MCF 10A (cell line): ENCODE data around the gene DFFA. TPM values are rescaled to one million over a fixed set of nuclear protein-coding genes. Genes with fewer than 3 reads are reported as not detected.
A peak's percentile ranks its signal among the peaks of the same experiment; 100 is the strongest.

Experiments
- BruUV-seq: library from RNA; stranded (reverse); fragments of 400-500 nt; replicated peaks from 2 replicates; lab custom pipeline; 2021; lab: Mats Ljungman, UMichigan
- CTCF ChIA-PET: fragments of 300-600 bp; sonication (Branson Sonifier 250); formaldehyde crosslinking; extraction: SDS; loops from one replicate; lab custom pipeline; 2021; ENCODE audit warnings: antibody characterized with exemption, inconsistent platforms; lab: Yijun Ruan, JAX
- POLR2A ChIA-PET: fragments of 300-600, 350-650 bp; sonication (Branson Sonifier 250); formaldehyde crosslinking; extraction: SDS; loops from one replicate; lab custom pipeline; 2020; ENCODE audit warnings: antibody characterized with exemption, inconsistent platforms; lab: Yijun Ruan, JAX
- DNase-seq: peaks from one replicate; pipeline ENCODE4 v3.0.0-alpha.2; 2018; ENCODE audit not compliant: unreplicated experiment
- H3K27ac Mint-ChIP-seq: one replicate; pipeline ENCODE4 v1.8.0; 2022; ENCODE audit warnings: mild to moderate bottlenecking, low read depth, mixed read lengths; ENCODE audit not compliant: unreplicated experiment
- H3K27me3 Mint-ChIP-seq: one replicate; pipeline ENCODE4 v1.8.0; 2022; ENCODE audit warnings: mixed read lengths; ENCODE audit not compliant: insufficient read depth, unreplicated experiment
- H3K36me3 Mint-ChIP-seq: one replicate; pipeline ENCODE4 v1.8.0; 2022; ENCODE audit warnings: mild to moderate bottlenecking, moderate library complexity, mixed read lengths; ENCODE audit not compliant: insufficient read depth, unreplicated experiment
- H3K4me1 Mint-ChIP-seq: one replicate; pipeline ENCODE4 v1.8.0; 2022; ENCODE audit warnings: mixed read lengths; ENCODE audit not compliant: insufficient read depth, unreplicated experiment
- H3K4me3 Mint-ChIP-seq: one replicate; pipeline ENCODE4 v1.8.0; 2022; ENCODE audit warnings: mild to moderate bottlenecking, moderate library complexity, mixed read lengths; ENCODE audit not compliant: unreplicated experiment
- H3K9me3 Mint-ChIP-seq: one replicate; pipeline ENCODE4 v1.8.0; 2022; ENCODE audit warnings: mixed read lengths; ENCODE audit not compliant: unreplicated experiment
- intact Hi-C: fragments of 100-400 bp; cut with micrococcal nuclease; formaldehyde crosslinking; loops from 2 replicates; pipeline ENCODE4 v1.14.1; 2022
- total RNA-seq: library from RNA; stranded (reverse); gene quantifications from 2 replicates; pipeline ENCODE4 v1.2.3, GENCODE V29; 2022
- TF ChIP-seq, protein P1 (sequence below): fragments of 200-600 bp; IDR thresholded peaks from one replicate; pipeline ENCODE4 v1.8.0; 2022; ENCODE audit warnings: antibody characterized with exemption, mild to moderate bottlenecking; ENCODE audit not compliant: unreplicated experiment

The DFFA gene
- total RNA-seq, 1 experiment from 2014 or later: 51.3 TPM

DNA sequence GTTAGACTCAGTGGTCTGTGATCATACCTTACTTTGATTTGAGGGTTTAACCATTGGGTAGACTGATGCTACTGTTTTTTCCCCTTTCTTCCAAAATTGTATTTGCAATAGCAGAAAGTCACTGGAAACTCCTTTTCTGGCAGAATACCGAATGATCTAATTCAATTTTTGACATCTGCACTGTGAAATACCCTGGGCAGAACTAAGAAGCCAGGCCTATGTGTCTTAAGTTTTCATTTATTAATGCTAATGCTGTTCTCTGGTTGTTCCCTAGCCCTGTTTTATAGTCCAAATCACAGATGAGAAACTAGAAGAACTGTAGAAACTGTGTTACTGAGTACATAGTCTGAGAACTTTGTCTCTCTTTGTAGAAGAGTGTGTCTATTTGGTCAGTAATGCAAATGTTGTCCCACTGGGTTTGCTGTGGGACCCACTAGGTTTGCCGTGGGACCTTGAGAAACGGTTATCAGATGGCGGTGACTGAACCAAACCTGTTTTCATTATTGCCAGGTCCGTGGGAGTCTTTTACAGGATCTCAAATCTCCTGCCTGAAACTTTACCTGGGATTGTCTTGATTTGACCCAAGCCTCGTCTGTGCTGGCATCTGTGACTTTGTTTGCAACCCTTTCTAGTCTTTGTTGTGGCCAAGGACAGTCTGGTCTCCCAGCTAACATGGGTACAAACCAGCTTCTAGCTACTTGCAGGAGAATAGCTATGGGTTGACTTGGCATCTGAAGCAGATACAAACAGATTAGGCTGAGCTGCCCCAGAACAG is 43.8 kb upstream of the DFFA start:
- Mint-ChIP-seq H3K4me3 (no peak overlapping the region), H3K36me3 (peaks cover 4% of the 10 kb centered on the region), H3K9me3 (no peaks in the 10 kb centered on the region), H3K27ac (no peak overlapping the region), H3K27me3 (no peaks in the 10 kb centered on the region), H3K4me1 (peaks cover 23% of the 10 kb centered on the region)
- CTCF ChIA-PET: interaction anchor here (0.8 kb wide), 1 partner anchor 345 kb away, joined by 3 read pairs; no protein-coding TSS in a partner anchor
- no TSS peak for BruUV-seq
- DNase-seq: no peak
- TF ChIP-seq, protein P1, sequence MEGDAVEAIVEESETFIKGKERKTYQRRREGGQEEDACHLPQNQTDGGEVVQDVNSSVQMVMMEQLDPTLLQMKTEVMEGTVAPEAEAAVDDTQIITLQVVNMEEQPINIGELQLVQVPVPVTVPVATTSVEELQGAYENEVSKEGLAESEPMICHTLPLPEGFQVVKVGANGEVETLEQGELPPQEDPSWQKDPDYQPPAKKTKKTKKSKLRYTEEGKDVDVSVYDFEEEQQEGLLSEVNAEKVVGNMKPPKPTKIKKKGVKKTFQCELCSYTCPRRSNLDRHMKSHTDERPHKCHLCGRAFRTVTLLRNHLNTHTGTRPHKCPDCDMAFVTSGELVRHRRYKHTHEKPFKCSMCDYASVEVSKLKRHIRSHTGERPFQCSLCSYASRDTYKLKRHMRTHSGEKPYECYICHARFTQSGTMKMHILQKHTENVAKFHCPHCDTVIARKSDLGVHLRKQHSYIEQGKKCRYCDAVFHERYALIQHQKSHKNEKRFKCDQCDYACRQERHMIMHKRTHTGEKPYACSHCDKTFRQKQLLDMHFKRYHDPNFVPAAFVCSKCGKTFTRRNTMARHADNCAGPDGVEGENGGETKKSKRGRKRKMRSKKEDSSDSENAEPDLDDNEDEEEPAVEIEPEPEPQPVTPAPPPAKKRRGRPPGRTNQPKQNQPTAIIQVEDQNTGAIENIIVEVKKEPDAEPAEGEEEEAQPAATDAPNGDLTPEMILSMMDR: no peak
- intact Hi-C loops: no loop called here
- POLR2A ChIA-PET: interaction anchor here (0.9 kb wide), 1 partner anchor 33 kb away, joined by 3 read pairs; no protein-coding TSS in a partner anchor

DNA sequence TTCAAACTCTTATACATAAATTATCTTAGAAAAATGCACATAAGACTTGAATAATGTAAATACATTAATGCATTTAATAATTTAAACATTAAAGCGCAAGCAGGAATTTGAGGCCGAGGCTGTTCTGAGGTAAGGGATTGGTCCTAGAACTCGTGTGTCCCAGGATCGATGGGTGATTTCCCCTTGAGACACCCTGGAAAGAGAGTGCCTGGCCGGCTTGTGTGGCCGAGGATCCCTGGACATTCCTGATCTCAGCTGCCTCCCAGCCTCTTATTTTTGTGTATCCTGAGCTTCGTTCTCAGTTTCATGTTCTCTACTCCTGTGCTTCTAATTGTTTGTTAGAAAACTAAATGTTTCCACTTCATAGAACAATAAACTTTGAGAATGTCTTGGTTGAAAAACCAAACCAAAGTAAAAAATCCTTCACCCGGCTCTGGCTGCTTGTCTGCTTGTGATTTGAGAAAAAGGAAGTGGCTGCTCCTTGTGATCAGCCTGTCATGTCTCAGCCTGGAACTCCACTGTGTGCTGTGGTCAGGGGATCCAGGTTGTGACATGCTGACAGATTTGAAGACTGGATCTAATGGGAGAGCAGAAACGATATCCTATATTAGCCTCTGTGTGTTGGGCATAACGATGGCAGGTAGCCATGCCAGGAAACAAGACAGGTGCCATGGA is 43.1 kb upstream of the DFFA start:
- DNase-seq: no peak
- ChIA-PET POLR2A (interaction anchor here (0.8 kb wide), 1 partner anchor 84 kb away, joined by 4 read pairs; no protein-coding TSS in a partner anchor), CTCF (interaction anchor here (0.7 to 1.1 kb wide), 2 partner anchors 9 to 12 kb away, joined by 3 read pairs; no protein-coding TSS in a partner anchor)
- no peaks in the 10 kb centered on the region for H3K27me3 Mint-ChIP-seq
- no peak overlapping the region for H3K4me3 Mint-ChIP-seq
- TF ChIP-seq, protein P1: no peak
- H3K36me3 Mint-ChIP-seq: no peaks in the 10 kb centered on the region
- intact Hi-C loops: no loop called here
- no TSS peak for BruUV-seq
- no peaks in the 10 kb centered on the region for H3K9me3 Mint-ChIP-seq
- peaks cover 31% of the 10 kb centered on the region for H3K4me1 Mint-ChIP-seq
- H3K27ac Mint-ChIP-seq: no peak overlapping the region

DNA sequence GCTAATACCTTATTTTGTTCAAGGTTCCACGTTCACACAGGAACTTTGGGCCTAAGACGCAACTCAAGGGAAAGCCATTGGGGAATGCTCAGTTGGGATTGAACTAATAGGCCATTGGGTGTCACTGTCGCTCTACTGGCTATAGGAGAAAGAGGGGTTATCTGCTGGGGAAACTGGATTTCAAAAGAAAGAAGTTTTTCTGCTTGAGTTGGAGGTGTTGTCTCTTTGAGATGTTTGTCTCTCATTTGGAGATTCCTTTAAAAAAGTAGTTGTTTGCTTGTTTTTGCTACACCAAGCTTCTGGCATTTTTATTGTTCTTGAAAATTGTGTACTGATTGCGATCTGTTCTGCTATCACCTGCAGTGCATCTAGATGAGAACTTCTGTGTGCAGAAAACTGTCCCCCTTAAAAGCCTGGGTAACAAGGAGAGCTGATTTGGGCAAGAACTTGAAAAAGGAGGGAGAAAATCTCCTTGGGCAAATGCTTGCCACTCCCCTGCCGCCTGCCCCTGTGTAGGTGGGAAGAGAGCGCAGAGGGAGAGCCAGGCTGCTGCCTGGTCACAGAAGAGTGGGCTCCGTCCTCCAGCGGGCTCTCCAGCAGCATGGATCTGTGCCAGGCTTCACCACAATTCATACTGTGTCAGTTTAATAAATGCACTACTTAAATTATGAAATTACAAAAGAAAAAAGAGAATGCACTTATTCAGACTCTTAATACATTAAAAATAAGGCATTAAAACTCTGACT is 42.3 kb upstream of the DFFA start:
- no TSS peak for BruUV-seq
- ChIA-PET CTCF (interaction anchor here (0.5 to 1.3 kb wide), 8 partner anchors 8 to 1414 kb away, joined by 3 to 6 read pairs (median 3); no protein-coding TSS in a partner anchor), POLR2A (interaction anchor here (0.8 to 2.5 kb wide), 2 partner anchors 9 to 85 kb away, joined by 4 to 11 read pairs; no protein-coding TSS in a partner anchor)
- Mint-ChIP-seq H3K27ac (peak overlapping the region; percentile 55), H3K4me1 (peaks cover 37% of the 10 kb centered on the region), H3K9me3 (no peaks in the 10 kb centered on the region), H3K27me3 (no peaks in the 10 kb centered on the region), H3K4me3 (no peak overlapping the region), H3K36me3 (no peaks in the 10 kb centered on the region)
- DNase-seq: no peak
- TF ChIP-seq, protein P1: peak; percentile 45
- intact Hi-C loops: loop anchor here (1.0 to 5.0 kb wide), 3 partner anchors 123 to 428 kb away; no protein-coding TSS in a partner anchor
